Activated T-helper 1 cell treated with anti-CD3 and anti-CD28 coated beads, Interleukin-2, amount 50 U/mL, for 16 hours (primary cell): ENCODE measurements around the gene ESR2.

Source experiments
- DNase-seq, 2 donors: peaks; one replicate each; pipeline ENCODE4 v3.0.0-alpha.2; 2020; ENCODE audit warnings: low read depth in 1 of 2, low spot score in 1 of 2

ESR2 gene

GRCh38 chr14:64266239-64266638, 27.9 kb downstream of the ESR2 start:
- DNase-seq = no peak

DNA sequence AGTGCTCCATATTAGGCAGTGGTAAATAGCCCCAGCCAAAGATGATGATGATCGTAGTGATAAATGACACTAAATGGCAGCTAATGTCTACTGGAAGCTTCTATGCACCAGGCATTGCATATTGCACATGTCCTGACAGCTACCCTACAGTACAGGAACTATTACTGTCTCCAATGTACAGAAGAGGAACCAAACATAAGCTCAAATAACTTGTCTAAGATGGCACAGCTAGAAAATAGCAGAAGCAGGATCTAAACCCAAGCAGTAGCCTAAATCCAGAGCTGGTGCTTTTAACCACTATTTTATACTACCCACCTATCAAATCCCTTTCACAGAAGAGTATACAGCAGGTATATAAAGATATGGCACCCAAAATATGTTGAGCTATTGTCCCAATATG, 28.9 kb downstream of the ESR2 start:
- no peak for DNase-seq

GRCh38 chr14:64260418-64260817, 33.8 kb downstream of the ESR2 start:
- no peak for DNase-seq

DNA sequence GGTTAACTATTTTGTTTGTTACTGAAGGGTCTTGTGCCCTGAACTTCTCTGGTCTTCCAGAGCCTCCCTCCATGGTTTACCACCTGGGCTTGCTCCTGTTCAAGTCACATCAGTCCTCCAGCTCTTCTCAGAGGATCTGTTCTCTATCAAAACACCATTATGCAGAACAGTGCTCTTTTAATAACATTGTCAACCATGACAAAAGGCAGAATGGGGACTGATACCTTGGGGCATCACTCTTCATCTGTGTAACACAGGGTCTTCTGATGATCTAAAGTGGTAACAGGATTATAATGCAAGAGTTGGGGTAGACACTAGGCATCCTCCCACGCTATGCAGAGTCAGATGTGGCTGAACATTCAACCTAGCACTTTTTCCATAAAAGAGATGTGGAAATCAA, 38.4 kb downstream of the ESR2 start:
- no peak for DNase-seq

- no peak for DNase-seq
Observed at GRCh38 chr14:64253672-64254071, 40.5 kb downstream of the ESR2 start.

DNA sequence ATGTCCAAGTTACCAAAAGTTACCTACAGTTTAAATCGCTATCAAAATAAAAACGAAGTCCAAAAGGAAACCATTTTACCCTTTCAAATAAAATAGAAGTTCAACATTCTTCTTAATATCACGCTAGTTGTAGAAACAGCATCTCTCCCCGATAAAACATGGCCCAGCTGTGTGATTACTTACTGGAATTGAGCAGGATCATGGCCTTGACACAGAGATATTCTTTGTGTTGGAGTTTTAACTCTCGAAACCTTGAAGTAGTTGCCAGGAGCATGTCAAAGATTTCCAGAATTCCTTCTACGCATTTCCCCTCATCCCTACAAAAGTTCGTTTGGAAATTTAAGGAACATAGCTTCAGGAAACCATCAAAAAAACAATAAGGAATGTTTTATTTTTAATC, 44.8 kb downstream of the ESR2 start:
- DNase-seq = no peak

GRCh38 chr14:64248689-64249088, 45.5 kb downstream of the ESR2 start:
- no peak for DNase-seq

DNA sequence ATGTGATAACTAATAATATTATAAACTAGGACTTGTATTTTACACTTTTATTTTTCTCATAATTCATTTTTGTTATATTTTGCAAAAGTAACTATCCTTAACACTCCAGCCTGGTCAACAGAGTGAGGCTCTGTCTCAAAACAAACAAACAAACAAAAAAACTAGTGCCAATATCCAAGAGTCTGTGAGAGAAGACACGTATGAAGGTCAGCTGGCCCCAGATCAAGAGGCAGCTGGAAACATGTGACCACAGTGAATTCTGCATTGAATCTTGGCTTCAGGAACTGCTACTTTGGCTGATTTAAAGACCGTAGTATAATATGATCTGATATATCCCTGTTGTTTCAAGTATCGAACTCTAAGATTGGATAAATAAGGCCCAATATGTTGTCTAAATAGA, 47.0 kb downstream of the ESR2 start:
- no peak for DNase-seq

DNA sequence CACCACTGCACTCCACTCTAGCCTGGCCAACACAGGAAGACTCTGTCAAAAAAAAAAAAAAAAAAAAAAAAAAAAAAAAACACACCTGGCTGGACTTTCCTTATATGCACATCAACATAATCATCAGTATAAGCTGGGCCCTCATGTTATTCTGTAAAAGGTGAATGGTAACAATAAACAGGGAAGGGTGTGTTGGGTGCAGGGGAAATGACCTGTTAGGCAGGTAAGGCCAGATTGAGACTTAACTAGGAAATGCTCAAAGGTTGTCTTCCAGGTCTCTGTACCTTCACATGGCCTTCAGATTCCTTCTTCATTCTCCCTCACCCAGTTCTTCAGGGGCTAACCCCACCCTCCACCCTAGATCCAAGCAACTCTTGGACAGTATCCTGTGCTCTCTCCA, 47.5 kb downstream of the ESR2 start:
- DNase-seq = no peak

- no peak for DNase-seq
Observed at GRCh38 chr14:64245491-64245890, 48.7 kb downstream of the ESR2 start.

DNA sequence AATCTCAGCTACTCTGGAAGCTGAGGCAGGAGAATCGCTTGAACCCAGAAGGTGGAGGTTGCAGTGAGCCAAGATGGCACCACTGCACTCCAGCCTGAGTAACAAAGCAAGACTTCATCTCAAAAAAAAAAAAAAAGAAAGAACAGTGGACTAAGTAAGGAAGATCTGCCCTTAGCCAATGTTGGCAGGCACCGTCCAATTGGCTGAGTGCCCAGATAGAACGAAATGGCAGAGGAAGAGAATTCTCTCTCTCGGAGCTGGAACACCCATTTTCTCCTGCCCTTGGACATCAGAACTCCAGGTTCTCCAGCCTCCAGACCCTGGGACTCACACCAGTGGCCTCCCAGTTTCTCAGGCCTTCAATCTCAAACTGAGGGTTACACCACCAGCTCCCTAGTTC, 49.9 kb downstream of the ESR2 start:
- DNase-seq = no peak

DNA sequence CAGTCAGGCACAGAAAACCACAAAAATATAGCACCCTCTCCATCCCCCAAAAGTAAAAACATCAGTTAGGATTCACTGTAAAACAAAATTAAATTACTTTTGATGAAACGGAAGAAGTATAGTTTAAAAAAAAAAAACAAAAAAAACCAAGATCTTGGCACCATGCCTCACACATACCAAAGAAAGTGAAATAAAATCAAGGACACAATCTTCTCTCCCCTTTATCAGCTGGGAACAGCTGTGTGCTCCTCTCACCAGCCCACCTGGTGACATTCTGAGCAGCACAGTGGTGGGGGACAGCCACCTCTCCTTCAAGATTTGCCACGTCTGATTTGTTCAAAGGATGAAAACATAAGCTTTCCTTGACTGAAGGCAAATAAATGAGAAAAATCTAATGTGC, 55.5 kb downstream of the ESR2 start:
- DNase-seq = no peak

- no peak for DNase-seq
Observed at GRCh38 chr14:64238049-64238448, 56.1 kb downstream of the ESR2 start.

GRCh38 chr14:64235652-64236640, 58.2 kb downstream of the ESR2 start:
- DNase-seq = no peak

GRCh38 chr14:64234877-64235651, 59.1 kb downstream of the ESR2 start:
- DNase-seq = no peak

DNA sequence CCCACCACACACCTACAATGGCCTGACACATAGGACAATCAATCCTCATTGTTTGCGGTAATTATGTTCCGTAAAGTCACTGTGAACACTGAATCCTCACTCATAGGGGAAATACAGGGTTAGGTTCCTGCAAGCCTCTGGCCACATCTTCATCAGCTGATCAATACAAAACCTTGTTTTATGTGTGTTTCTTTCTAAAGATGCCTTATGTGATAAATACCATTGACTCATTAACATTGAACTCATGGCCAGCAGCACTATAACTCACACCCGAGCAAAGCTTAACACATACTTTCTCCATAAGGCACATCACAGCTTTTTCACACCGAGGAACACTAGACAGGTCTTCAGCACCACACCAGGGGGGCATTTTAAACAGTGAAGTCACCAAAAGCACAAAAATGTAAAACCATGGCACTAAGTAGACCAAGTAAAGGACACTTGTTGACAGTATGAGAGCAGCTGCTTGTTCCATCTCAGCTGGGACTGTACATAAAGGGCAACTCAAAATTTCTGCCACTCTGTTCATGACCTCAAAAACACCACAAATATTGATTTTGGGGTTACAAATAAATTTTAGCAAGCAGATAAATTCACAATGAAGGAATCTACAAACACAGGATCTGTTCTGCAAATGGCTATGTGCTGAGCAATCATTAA, 60.5 kb downstream of the ESR2 start:
- no peak for DNase-seq

- no peak for DNase-seq
Observed at GRCh38 chr14:64232944-64233343, 61.2 kb downstream of the ESR2 start.

DNA sequence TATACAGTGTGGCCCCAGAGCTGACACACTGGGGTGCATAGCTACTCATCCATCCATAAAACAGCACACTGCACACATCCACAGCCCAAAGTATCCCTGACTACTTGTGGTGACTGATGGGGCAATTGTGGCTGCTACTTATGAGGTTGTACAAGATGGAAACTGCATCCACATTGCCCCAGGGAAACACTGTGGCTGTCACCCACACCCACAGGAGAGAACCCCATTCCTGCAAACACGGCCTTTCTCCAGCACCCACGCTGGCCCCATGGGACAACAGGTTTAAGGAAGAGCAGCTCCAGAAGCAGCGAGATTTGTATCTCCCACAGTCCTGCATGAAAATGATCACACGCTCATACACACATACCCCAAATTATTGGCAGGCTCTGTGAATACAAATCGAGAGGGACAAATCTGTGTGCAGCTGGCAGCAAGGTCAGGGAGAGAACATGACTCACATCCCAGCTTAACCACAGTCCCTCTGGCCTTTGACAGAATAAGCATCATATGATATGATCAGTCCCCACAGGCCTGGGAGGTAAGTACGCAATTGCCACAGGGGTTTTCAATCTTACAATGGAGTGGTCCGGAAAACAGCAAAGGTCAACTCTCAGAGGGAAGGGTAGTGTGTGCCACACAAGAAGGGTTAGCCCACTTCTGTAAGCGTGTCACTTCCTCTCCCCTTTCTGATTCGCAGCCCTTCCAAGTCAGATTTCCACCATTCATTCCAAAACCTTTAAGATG, 61.9 kb downstream of the ESR2 start:
- no peak for DNase-seq

- no peak for DNase-seq
Observed at GRCh38 chr14:64229489-64229888, 64.7 kb downstream of the ESR2 start.

GRCh38 chr14:64227856-64228255, 66.3 kb downstream of the ESR2 start:
- DNase-seq = no peak

- no peak for DNase-seq
Observed at GRCh38 chr14:64225151-64225757, 68.9 kb downstream of the ESR2 start.
